ENCODE measurements around the gene ZNF438. TPM values are rescaled to one million over a fixed set of nuclear protein-coding genes. Genes with fewer than 3 reads are reported as not detected.
A peak's percentile ranks its signal among the peaks of the same experiment; 100 is the strongest.

The ZNF438 gene
- total RNA-seq, 4 donors from 2014 or later: 2.9 to 9.3 (median 5.9) TPM

DNA sequence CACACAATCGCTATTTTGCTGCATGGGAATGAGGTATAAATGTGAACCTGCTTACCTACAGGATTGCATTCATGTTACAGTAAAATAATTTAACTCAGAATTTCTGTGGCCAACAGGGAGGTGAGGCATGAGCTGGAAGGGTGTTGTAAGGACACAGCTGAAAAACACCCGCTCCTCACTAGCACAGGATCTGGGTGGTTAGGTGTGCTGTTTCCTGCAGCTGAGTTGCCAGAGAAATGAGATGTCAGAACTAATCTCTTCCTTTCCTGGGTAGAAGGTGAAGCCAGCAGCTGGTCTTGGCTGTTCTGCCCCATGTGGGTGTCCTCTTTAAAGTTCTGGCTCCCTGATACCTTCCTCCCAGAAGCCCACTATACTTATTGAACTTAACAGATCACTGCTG is 39.0 kb upstream of the ZNF438 start:
- TF ChIP-seq POLR2A (IDR thresholded peaks at IDR 0.05): no peak
- TF ChIP-seq, protein P1, sequence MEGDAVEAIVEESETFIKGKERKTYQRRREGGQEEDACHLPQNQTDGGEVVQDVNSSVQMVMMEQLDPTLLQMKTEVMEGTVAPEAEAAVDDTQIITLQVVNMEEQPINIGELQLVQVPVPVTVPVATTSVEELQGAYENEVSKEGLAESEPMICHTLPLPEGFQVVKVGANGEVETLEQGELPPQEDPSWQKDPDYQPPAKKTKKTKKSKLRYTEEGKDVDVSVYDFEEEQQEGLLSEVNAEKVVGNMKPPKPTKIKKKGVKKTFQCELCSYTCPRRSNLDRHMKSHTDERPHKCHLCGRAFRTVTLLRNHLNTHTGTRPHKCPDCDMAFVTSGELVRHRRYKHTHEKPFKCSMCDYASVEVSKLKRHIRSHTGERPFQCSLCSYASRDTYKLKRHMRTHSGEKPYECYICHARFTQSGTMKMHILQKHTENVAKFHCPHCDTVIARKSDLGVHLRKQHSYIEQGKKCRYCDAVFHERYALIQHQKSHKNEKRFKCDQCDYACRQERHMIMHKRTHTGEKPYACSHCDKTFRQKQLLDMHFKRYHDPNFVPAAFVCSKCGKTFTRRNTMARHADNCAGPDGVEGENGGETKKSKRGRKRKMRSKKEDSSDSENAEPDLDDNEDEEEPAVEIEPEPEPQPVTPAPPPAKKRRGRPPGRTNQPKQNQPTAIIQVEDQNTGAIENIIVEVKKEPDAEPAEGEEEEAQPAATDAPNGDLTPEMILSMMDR (IDR thresholded peaks at IDR 0.05): no peak
- no peaks in the 10 kb centered on the region for H3K27me3 ChIP-seq
- H3K4me3 ChIP-seq: no peak overlapping the region
- intact Hi-C loops (cut with DNase I): no loop called here
- no peak for DNase-seq
- no peak overlapping the region for H3K27ac ChIP-seq
- no peaks in the 10 kb centered on the region for H3K9me3 ChIP-seq
- 72 to 81% methylated on average over 2 of the region's 2 CpGs for WGBS, 2 donors
- peaks cover 0 to 3% (median 0%) of the 10 kb centered on the region in 3 donors for H3K4me1 ChIP-seq
- no peaks in the 10 kb centered on the region for H3K36me3 ChIP-seq

DNA sequence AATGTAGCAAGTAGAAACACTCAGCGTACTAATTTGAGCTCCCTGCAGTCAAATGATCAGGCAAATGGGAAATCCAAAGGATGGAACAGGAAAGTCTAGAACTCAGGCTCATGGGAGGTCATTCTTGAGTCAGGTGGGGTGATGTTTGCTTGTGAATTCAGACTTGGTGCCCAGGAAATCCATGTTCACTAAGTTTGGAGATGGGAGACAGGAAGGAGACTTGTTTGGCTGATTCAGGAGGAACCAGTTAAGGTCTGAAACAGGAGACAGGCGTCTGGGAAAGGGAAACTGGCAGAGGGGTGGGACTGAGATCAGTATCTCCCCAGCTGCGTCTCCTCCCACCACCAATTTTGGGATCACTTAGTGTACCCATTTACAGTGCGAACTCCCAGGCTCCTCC is 38.4 kb upstream of the ZNF438 start:
- TF ChIP-seq POLR2A (IDR thresholded peaks at IDR 0.05): no peak
- TF ChIP-seq, protein P1 (IDR thresholded peaks at IDR 0.05): no peak
- no peaks in the 10 kb centered on the region for H3K9me3 ChIP-seq
- intact Hi-C loops (cut with DNase I): no loop called here
- 64% methylated on average over 4 of the region's 4 CpGs for WGBS, 2 donors
- H3K4me1 ChIP-seq: no peaks in the 10 kb centered on the region
- DNase-seq: no peak
- no peak overlapping the region for H3K27ac ChIP-seq
- H3K27me3 ChIP-seq: no peaks in the 10 kb centered on the region
- H3K36me3 ChIP-seq: no peaks in the 10 kb centered on the region
- H3K4me3 ChIP-seq: no peak overlapping the region

DNA sequence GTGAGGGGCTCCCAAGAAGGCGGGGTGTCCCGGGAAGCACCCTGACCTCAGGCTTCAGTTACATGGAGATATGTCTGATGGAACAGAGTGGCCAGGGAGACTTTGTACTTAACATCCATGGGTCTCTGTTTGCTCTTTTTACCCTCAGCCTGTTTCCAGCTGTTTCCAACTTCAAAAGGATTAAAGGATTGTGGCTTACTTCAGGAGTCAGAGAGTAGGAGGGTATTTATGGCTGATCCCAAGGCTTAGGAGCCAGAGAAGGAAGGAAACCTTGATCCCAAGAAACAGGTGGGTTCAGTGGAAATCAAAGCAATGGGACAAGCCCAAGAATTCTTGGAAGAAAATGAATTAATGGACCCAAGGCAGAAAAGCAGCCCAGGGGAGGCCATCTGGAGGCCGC is 37.7 kb upstream of the ZNF438 start:
- H3K36me3 ChIP-seq: no peaks in the 10 kb centered on the region
- intact Hi-C loops (cut with DNase I): no loop called here
- TF ChIP-seq, protein P1 (IDR thresholded peaks at IDR 0.05): no peak
- no peak for TF ChIP-seq POLR2A (IDR thresholded peaks at IDR 0.05)
- no peaks in the 10 kb centered on the region for H3K4me1 ChIP-seq
- no peak overlapping the region for H3K4me3 ChIP-seq
- no peak overlapping the region for H3K27ac ChIP-seq
- WGBS, 2 donors: 75 to 88% methylated on average over 3 of the region's 3 CpGs
- DNase-seq: no peak
- no peaks in the 10 kb centered on the region for H3K27me3 ChIP-seq
- H3K9me3 ChIP-seq: no peaks in the 10 kb centered on the region

DNA sequence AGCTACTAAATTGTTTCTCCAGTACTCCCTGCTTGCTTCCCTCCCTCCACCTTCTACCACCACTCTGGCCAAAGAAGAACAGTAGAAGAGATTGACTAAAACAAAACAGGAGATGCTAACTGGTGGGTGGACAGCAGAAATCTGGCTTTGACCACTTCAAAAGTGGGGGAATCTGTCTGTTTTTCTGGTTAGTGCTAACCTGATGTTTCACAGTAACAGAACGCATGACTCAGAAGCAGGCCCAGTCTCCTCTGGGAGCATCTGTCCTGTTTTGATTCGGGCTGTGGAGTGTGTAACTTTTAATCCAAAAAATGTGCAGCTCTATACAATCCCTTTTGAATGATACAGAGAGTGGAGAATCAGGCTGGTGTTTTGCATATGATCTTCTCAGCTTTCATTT is 32.7 kb upstream of the ZNF438 start:
- H3K4me1 ChIP-seq: peaks cover 0 to 12% (median 6%) of the 10 kb centered on the region in 3 donors
- TF ChIP-seq, protein P1 (IDR thresholded peaks at IDR 0.05): no peak
- no peak for TF ChIP-seq POLR2A (IDR thresholded peaks at IDR 0.05)
- H3K9me3 ChIP-seq: no peaks in the 10 kb centered on the region
- no peaks in the 10 kb centered on the region for H3K27me3 ChIP-seq
- intact Hi-C loops (cut with DNase I): no loop called here
- peak overlapping the region in 3 of 4 donors; percentile 2 to 64 (median 41) for H3K27ac ChIP-seq
- DNase-seq: no peak
- no peaks in the 10 kb centered on the region for H3K36me3 ChIP-seq
- WGBS, 2 donors: 30 to 50% methylated on average over 1 to 2 of the region's 2 CpGs
- no peak overlapping the region for H3K4me3 ChIP-seq

DNA sequence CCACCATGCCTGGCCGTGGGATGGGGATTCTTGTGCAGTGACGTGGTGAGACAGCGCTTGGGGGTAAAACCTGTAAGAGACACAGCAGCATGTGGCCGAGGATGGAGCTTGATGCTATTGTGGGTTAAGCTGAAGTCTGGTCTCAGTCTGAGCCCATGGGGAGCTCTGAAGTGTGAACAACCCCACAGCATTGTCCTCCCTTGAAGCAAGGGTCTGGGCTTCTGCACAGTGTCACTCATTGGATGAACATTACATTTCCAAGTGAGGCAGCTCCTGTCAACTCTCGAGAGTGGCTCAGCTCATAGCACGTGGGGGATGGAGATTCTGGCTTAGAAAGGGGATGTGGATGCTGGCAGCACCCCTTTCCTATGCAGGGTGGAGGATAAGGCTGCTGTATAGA is 32.2 kb upstream of the ZNF438 start:
- H3K4me1 ChIP-seq: peaks cover 0 to 12% (median 6%) of the 10 kb centered on the region in 3 donors
- DNase-seq: no peak
- peak overlapping the region in 3 of 4 donors; percentile 2 to 64 (median 41) for H3K27ac ChIP-seq
- TF ChIP-seq, protein P1 (IDR thresholded peaks at IDR 0.05): no peak
- TF ChIP-seq POLR2A (IDR thresholded peaks at IDR 0.05): no peak
- WGBS, 2 donors: 86 to 100% methylated on average over 1 to 4 of the region's 6 CpGs
- intact Hi-C loops (cut with DNase I): no loop called here
- no peaks in the 10 kb centered on the region for H3K9me3 ChIP-seq
- no peaks in the 10 kb centered on the region for H3K27me3 ChIP-seq
- no peak overlapping the region for H3K4me3 ChIP-seq
- no peaks in the 10 kb centered on the region for H3K36me3 ChIP-seq
